Measurements from ENCODE around the gene LONP2.
"Not testable (repeated sequence)": the region's sequence is repeated elsewhere in the genome, so short reads cannot be mapped to it uniquely, and the experiment has no call there.

The LONP2 gene

DNA sequence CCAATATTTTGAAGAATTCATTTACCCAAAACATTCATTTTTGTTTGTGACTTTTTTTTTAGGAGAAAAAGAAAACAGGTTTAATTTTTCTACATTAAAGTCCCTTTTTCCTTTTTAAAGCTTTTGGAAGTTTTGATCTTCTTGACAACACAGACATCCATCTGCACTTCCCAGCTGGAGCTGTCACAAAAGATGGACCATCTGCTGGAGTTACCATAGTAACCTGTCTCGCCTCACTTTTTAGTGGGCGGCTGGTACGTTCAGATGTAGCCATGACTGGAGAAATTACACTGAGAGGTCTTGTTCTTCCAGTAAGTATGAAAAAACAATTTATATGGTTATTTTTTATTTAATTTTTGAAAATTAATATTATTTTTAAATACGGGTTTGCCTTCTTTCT lies 103.9 kb downstream of the LONP2 start:
- peak; percentile 74 for DNase-seq

DNA sequence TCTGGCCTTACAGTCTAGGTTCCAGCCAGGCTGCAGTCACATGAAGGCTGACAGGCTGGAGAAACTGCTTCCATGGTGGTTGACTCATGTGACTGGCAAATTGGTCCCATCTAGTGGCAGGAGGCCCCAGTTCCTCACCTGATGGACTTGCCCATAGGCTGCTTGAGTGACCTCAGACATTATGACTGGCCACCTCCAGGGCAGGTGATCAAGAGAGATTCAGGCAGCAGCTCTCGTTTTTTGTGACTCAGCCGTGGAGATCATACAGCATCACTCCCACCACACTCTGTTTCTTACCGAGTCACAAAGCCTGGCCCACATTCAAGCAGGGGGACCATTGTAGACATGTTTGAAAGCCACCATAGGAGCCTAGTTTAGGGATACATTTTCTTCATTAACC lies 106.6 kb downstream of the LONP2 start:
- DNase-seq = no peak

DNA sequence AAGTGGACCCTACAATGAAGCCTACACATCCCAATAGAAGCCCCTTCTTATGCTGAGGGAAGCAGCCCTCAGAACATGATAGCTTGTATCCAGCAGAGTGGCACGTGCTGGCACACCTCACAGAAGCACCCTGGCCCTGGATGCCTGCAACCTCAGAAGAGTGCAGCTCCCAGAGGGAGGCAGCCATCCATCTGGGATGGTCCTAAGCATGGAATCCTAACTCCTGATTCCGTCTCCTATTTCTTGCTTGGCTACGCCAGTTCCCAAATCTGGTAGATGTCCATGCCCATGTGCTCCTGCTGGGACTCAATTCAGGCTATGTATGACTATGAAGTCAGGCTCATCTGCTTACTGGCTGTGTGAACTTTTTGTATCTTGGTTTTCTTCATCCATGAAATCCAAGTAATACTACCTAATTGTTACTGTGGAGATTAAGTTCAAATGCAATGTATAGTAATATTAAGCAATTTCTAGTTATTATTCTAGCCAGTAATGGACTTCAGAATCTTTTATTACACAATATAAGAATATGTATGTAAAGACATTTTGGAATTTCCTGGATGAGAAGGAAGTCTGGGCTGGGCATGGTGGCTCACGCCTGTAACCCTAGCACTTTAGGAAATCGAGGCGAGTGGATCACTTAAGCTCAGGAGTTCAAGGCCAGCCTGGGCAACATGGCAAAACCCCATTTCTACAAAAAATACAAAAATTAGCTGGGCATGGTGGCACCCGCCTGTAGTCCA lies 108.7 kb downstream of the LONP2 start:
- DNase-seq = no peak

DNA sequence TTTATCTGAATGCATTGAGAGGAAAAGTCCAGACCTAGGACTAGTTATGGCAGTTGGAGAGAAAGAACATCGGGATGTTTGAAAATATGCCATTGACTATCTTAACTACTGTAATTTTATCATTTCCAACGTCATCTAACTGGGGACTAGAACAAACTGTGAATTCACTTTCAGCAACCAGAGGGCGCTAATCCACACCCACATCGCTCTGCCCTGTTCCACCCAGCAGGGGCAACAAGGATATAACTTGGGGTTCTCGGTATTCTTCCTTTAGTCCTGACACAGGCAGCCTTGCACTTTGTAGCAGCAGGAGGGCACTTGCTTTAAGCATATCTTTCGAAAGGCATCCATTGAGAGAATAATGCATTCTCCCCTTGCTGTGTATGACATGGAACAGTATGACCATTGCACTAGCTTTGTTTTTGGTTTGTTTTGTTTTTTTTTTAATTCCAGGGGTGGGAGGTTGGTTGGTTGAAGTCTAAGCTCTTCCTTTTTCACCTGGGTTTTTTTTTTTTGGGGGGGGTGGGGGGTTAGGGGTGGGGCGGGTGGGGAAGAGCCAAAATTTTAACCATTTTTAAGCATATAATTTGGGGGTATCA lies 109.6 kb downstream of the LONP2 start:
- DNase-seq = peak; percentile 35

DNA sequence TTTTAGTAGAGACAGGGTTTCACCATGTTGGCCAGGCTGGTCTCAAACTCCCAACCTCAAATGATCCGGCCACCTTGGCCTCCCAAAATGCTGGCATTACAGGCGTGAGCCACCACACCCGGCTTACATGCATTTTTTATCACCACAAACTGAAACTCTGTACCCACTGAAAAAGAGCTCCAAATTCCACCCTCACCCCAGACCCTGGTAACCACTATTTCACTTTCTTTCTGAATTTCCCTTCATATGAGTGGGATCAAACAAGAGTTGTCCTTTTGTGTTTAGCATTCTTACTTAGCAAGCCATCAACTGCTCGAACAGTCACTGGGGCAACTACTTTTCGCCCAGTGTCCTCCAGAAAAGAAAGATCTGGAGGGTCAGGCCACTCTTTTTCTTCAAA lies 110.3 kb downstream of the LONP2 start:
- DNase-seq = not testable (repeated sequence)

DNA sequence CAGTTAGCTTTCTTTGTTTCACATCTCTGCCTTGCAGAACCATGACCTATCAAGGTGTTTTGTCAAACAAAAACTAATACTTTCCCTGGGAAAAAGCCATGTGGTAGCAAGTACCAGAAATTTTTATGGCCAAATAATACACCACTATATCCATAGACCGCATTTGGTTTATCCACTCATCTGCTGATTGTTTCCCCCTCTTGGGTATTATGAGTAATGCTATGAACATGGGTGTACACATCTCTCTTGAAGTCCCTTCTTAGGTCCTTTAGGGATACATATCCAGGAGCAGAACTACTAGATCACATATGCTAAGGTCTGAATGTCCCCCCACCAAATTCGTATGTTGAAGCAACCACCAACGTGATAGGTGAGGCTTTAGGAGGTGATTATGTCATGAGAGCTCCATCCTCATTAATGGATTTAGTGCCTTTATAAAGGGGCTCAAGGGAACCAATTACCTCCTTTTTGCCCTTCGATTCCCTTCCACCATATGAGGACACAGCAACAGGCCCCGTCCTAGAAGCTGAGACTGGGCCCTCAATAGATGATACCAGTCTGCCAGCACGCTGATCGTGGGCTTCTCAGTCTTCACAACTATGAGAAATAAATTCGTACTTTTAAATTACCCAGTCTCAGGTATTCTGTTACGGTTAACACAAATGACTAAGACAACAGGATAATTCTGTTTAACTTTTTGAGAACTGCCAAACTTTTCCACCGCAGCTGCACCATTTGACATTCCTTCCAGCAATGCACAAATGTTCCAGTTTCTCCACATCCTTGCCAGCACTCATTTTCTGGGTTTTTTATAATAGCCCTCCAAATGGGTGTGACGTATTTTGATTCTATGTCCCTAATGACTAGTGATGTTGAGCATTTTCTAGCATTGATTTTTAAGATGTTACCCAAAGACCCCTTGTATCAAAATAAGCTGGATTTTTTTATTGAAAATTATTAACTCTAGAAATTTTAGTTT lies 111.1 kb downstream of the LONP2 start:
- no peak for DNase-seq

DNA sequence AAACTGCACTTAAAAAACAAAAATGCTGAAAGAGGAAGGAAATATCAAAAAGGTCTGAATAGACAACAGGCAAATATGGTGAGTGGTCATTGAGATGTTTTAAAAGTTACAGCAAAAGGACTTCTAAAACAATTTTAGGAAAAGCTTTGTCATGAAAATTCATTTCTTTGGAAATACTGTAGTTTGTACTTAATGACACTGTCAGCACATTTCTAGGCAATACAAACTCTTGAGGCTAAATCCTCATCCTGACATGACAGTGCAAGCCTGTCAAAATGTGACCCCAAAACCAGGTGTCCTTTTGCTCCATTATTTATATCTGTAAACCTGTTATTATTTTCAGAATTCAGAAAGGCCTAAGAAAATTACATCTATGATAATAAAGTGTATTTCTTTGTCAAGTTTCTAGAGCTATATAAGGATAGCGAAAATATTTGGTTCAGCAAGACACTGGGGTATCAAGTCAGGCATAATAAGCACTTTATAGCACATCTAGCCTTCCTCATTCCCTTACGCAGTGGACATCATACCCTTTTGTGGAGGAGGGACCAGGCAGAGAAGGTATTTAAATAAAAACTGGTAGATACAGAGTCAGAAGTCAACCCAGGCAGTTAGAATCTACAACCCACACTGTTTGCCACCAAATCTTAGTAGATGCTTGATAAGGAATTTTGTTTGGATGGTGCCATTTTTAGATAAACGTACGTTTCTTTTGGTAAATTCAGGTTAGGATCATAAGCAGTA lies 112.7 kb downstream of the LONP2 start:
- no peak for DNase-seq

DNA sequence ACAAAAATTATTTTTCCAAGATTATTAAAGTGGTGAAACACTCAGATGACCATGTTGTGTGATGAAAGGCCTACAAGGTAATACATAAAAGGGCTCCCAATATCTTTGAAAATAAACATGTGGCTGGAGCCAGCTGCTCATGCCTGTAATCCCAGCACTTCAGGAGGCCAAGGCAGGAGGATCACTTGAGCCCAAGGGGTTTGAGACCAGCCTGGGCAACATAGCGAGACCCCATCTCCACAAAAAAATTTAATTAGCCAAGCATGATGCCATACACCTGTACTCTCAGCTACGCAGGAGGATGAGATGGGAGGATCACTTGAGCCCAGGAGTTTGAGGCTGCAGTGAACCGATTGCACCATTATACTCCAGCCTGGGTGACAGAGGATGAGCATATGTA lies 114.3 kb downstream of the LONP2 start:
- DNase-seq = no peak

DNA sequence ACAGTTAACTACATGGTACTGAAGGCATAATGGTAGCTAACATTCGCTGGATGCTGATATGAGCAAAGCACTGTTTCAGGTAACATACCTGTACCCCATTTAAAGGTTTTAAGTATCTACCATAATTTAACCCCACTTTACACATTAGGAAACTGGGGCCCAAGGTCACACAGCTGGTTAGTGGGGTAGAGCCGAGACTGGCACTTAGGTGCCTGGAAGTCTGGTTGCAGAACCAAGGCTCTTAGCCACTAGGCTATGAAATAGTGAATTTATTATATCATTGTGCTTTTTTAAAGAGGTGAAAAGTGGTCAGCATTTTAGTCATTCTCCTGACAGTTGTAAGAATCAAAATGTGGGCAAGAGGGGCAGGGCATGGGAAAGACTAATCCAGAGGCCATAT lies 115.9 kb downstream of the LONP2 start:
- DNase-seq = no peak

DNA sequence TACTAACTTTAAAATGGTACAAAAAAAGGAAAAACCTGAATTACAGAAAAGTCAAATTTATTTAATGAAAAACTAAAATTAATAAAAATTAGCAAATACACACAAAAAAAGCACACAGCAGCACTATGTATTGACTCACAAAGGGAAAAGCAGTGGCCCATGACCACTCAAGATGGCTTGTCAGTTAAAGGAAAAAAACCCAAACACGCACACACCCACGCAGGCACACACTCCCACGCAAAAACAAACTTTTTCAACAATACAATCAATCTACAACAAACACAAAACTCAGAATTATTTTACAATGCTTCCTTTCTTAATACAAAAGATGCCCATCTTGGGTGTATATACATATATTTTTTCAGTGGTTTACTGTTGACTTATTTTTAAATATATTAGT lies 116.9 kb downstream of the LONP2 start:
- no peak for DNase-seq

DNA sequence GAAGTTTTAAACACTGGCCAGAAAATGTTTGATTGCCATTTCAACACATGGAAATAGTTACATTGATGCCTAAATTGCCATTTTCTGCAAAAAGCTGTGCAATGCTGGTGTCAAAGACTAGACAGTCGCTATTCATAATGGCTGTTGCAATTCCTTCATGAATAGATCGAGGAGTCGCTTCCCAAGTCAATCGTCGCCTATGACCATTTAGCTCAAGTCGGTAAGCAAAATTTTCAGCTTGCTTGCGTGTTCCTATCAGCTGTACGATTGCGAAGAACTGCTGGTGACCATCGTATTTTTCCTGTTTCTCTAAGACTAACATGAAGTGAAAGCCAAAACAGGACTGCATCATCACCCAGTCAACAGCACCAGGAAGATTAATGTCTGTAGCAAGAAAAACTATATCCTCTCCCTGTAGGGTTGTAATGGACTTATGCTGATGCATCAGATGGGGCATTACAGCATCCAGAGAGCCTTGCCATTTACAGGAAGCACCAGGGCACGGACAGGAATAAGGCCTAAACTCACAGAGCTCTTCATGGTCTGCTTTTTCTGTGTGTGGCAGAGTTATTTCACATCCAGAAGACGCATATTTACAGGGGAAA lies 117.5 kb downstream of the LONP2 start:
- no peak for DNase-seq

DNA sequence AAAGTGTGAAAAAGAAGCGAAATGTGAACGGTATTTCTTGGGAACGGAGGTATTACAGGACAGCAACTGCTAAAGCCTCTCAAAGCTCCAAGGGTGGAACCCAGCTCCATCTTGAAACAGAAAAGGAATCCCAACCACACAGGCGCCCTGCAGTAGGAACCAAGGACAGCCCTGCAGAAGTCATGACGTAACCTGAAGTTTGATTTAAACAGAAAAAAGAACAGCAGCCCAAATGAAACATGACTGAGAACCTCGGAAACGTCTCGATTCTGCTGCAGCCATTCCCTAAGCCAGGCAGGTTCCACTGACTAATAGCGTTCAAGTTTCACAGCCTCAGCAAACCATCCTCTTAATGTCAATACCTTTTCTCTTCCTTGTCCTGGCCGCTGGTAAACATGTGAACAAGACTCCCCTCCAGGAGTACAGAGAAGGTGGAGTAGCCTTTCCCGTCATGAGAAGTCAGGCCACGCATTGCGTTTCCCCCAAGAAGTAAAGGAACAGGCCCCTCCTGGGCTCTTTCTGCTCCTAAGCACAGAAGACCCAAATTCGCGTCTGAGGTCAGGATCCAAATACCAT lies 121.0 kb downstream of the LONP2 start:
- DNase-seq = no peak

DNA sequence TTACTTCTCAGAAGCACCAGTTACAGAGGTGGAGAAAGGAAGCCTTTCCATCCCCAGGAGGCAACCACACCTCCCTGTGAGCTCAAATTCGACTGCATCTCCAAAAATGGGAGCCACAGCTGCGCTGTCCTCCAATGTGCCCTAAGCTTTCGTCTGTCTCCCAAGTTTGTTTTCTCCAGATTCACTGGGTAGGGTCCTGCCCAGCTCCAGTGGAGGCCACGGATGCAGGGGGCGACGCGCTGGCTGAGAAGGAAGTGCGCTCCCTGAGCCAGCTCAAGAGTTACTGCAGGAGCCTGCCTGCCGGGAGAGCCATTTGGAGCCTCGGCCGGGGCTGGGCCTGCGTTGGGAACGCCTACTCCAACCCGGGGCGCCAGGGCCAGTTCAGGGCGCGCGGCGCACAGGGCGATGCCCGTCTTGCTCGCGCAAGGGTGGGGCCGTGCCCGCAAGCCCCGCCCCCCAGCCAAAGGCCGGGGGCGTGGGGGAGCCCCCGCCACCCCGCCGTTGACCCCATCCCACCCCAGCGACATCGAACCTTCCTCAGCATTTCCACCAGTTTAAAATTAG lies 121.6 kb downstream of the LONP2 start:
- DNase-seq = no peak

DNA sequence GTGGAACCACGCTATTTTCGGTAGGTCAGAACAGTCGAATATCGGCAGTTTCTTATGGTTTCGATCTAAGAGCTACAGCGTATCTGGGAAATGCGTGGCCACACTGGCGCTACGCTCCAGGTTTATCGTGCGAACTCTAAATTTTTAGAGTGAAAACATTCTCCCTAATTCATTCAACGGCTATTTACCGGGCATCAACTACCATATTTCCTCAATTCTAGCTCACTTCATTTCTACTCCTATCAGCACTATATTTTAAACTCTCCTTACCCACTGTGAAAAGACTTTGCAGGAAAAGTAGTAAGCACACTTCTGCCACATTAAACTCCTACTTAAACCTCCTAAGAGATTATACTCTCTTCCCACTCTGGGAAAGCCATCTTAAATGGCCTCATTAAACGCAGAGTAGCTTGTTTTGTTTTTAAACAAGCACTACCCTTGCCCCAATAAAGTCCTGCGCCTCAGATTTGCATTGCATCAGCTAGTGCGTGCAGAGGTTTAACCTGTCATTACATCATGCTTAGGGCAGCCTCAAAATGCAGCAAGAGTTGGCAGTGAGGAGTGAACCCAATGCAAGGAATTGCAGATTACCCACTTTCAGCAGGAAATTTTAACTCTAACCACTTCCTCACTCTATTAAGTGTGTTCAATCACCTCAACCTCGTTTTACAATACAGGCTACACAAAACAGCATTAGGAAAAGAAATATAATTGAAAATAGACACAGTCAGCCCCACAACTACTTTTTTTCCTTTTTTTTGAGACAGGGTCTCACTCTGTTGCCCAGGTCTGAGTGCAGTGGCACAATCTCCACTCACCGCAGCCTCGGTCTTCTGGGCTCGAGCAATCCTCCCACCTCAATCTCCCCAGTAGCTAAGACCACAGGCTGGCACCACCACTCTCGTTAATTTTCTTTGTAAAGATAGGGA lies 122.3 kb downstream of the LONP2 start:
- no peak for DNase-seq

DNA sequence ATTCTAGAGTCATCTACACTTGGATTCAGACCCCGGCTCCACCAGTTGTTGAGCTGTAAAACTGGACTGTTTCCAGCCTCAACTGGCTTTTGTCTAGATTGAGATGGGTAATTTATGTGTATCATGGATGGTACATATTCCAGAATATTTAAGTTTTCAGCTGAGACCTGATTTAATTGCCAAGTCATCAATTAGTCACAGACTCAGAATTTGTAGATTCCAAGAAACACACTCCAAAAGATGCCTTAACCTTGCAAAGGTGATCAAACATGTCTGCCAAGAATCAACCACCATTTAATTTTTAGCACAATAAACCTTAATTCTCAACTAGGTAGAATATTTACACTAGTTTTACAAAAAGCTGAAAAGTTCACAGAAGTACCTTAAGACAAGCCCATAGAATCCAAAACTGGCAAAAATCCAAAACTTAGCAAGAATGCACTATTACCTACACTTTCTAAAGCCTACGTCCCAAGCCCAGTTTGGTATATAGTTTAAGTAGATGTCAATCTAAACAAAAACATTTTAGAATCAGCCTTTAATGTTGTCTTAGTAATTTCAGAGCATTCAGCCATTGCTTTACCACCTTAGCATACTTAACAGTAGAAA lies 123.4 kb downstream of the LONP2 start:
- DNase-seq = no peak

DNA sequence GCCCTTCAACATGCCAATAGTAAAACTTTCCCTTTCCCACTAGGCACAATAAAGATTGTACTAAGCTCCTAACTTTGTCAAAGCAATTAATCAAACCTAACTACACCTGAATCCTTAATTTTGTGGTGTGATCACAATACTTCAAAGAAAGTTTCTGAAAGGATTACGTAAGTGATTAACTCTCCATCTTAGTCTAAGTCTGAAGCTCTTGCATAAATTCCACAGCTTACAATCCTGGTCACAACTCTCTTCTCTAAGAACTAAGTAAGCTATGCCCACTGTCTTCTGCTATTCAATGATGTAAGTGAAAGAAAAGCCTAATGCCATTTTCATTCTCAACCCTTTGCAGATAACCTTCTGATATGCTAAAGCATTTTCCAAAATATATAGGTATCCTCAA lies 125.7 kb downstream of the LONP2 start:
- no peak for DNase-seq

DNA sequence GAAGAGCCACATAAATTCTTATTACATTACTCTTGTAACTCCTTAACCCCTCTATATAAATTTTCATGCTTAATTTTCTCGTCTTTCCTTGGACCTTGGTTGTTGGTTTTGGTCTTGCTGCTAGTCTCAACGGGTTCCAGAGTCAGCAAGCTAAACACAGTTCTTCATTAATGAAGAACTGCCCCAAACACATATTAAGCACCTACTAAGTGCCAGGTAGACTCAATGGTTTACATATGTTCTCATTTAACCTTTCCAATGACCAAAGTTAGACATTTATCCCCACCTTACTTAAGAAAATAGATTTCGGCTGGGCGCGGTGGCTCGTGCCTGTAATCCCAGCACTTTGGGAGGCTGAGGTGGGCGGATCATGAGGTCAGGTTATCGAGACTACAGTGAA lies 126.1 kb downstream of the LONP2 start:
- no peak for DNase-seq

DNA sequence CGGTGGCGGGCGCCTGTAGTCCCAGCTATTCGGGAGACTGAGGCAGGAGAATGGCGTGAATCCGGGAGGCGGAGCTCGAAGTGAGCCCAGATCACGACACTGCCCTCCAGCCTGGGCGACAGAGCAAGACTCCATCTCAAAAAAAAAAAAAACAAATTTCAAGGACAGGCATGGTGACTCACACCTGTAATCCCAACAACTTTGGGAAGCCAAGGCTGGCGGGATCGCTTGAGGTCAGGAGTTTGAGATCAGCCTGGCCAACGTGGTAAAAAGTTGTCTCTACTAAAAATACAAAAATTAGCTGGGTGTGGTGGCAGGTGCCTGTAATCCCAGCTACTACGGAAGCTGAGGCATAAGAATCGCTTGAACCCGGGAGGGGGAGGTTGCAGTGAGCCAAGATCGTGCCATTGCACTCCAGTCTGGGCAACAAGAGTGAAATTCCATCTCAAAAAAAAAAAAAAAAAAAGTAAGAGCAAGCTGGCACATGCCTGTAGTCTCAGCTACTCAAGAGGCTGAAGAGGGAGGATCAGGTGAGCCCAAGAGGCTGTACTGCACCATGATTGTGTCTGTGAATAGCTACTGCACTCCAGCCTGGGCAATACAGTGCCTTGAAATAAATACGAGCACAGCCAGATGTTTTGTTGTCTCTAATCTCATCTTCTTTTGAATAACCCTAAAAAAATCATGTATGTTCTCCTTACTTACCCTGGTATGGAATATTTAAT lies 126.7 kb downstream of the LONP2 start:
- not testable (repeated sequence) for DNase-seq

DNA sequence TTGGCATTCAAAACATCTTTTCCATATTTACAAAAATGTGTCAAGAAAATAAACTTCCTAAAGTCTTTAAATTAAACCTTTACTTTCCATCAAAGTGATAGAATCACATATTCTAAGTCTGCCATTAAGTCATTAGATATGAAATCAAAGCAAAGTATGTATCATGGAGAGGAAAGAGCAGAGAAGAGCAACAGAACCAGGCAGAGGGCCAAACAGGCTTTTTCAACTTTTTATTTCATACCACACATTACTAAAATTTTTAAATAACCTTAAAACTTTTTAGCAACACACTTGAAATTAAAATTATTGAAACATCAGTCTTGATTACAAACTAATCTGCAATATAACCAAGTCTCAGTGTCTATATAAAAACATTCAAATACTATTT lies 127.3 kb downstream of the LONP2 start:
- no peak for DNase-seq

DNA sequence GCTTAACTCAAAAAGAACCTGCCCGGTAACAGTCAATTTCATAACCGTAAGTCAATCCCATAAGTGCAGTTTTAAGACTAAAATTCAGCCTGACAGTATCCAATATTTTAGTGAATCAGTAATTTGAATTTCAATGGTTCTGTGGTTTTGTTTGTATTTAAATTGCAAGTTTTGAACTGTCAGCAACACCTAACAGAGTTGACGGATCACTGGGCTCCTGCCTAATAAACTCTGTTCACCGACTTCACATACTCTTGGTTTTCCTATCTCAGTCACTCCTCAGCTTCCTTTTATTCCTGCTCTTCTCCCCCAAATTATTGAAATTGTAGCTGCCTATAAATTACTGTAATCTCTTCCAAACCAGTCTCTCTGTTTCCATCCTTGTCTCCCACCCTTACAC lies 128.6 kb downstream of the LONP2 start:
- no peak for DNase-seq
